ENCODE data around the gene RPL10. TPM values are rescaled to one million over a fixed set of nuclear protein-coding genes. Genes with fewer than 3 reads are reported as not detected.

The RPL10 gene
- total and polyA plus RNA-seq, 11 donors = 1,381 to 5,995 (median 2,140) TPM

GRCh38 chrX:154440623-154441357, 42.6 kb downstream of the RPL10 start:
- WGBS, 4 donors = 80 to 84% (median 82%) methylated on average over 15 to 17 of the region's 17 CpGs
- intact Hi-C loops (cut with DNase I) = loop anchor here in 1 of 10 donors (5.0 kb wide), 1 partner anchor 42 kb away; no protein-coding TSS in a partner anchor
- H3K4me3 ChIP-seq = no peak overlapping the region
- peaks cover 0 to 31% (median 16%) of the 10 kb centered on the region in 12 donors for H3K4me1 ChIP-seq
- DNase-seq = no peak
- no peak for TF ChIP-seq CTCF (IDR thresholded peaks at IDR 0.05)
- no peak for TF ChIP-seq POLR2A (IDR thresholded peaks at IDR 0.05)
- no peaks in the 10 kb centered on the region for H3K9me3 ChIP-seq
- peaks cover 0 to 35% (median 28%) of the 10 kb centered on the region in 9 donors for H3K36me3 ChIP-seq
- H3K27me3 ChIP-seq = no peaks in the 10 kb centered on the region
- no peak for ATAC-seq
- H3K27ac ChIP-seq = no peak overlapping the region

GRCh38 chrX:154441564-154441963, 43.4 kb downstream of the RPL10 start:
- 88 to 95% (median 88%) methylated on average over 11 of the region's 11 CpGs for WGBS, 4 donors

GRCh38 chrX:154441984-154442707, 44.0 kb downstream of the RPL10 start:
- H3K36me3 ChIP-seq = peaks cover 0 to 38% (median 28%) of the 10 kb centered on the region in 9 donors
- no peaks in the 10 kb centered on the region for H3K27me3 ChIP-seq
- no peak overlapping the region for H3K4me3 ChIP-seq
- DNase-seq (no peak), ATAC-seq (no peak)
- intact Hi-C loops (cut with DNase I) = loop anchor here in 1 of 10 donors (5.0 kb wide), 1 partner anchor 40 kb away; no protein-coding TSS in a partner anchor
- TF ChIP-seq POLR2A (IDR thresholded peaks at IDR 0.05) (no peak), CTCF (IDR thresholded peaks at IDR 0.05) (no peak)
- no peak overlapping the region for H3K27ac ChIP-seq
- H3K4me1 ChIP-seq = peaks cover 0 to 28% (median 15%) of the 10 kb centered on the region in 12 donors
- no peaks in the 10 kb centered on the region for H3K9me3 ChIP-seq
- WGBS, 4 donors = 78 to 89% (median 84%) methylated on average over 19 to 21 of the region's 21 CpGs

More at GRCh38 chrX:154441564-154441963, 43.4 kb downstream of the RPL10 start:
- ATAC-seq = no peak
- Histone ChIP-seq H3K4me1 (peaks cover 0 to 28% (median 15%) of the 10 kb centered on the region in 12 donors), H3K4me3 (no peak overlapping the region), H3K36me3 (peaks cover 0 to 35% (median 28%) of the 10 kb centered on the region in 9 donors), H3K9me3 (no peaks in the 10 kb centered on the region), H3K27me3 (no peaks in the 10 kb centered on the region), H3K27ac (no peak overlapping the region)
- DNase-seq = no peak
- intact Hi-C loops (cut with DNase I) = loop anchor here in 1 of 10 donors (5.0 kb wide), 1 partner anchor 41 kb away; no protein-coding TSS in a partner anchor
- no peak for TF ChIP-seq POLR2A (IDR thresholded peaks at IDR 0.05)
- TF ChIP-seq CTCF (IDR thresholded peaks at IDR 0.05) = no peak

- peaks cover 0 to 48% (median 31%) of the 10 kb centered on the region in 9 donors for H3K36me3 ChIP-seq
- 9 to 43% (median 26%) methylated on average over 10 of the region's 10 CpGs for WGBS, 4 donors
- TF ChIP-seq CTCF (IDR thresholded peaks at IDR 0.05) (no peak), POLR2A (IDR thresholded peaks at IDR 0.05) (no peak)
- H3K4me1 ChIP-seq = peaks cover 0 to 20% (median 10%) of the 10 kb centered on the region in 12 donors
- DNase-seq (no peak), ATAC-seq (peak in 3 of 4 donors; percentile 5 to 27 (median 14))
- no peaks in the 10 kb centered on the region for H3K27me3 ChIP-seq
- H3K9me3 ChIP-seq = no peaks in the 10 kb centered on the region
- peak overlapping the region in 11 of 12 donors; percentile 67 to 91 (median 78) for H3K27ac ChIP-seq
- intact Hi-C loops (cut with DNase I) = loop anchor here in 1 of 10 donors (5.0 kb wide), 1 partner anchor 39 kb away; no protein-coding TSS in a partner anchor
- peak overlapping the region in 11 of 12 donors; percentile 39 to 84 (median 66) for H3K4me3 ChIP-seq
Observed at GRCh38 chrX:154443479-154443910, 45.3 kb downstream of the RPL10 start.

Measured in heart left ventricle (tissue), 16 donors.